ENCODE data around the gene CRYBG2.
"Not testable (repeated sequence)": the region's sequence is repeated elsewhere in the genome, so short reads cannot be mapped to it uniquely, and the experiment has no call there.

CRYBG2 gene, protein sequence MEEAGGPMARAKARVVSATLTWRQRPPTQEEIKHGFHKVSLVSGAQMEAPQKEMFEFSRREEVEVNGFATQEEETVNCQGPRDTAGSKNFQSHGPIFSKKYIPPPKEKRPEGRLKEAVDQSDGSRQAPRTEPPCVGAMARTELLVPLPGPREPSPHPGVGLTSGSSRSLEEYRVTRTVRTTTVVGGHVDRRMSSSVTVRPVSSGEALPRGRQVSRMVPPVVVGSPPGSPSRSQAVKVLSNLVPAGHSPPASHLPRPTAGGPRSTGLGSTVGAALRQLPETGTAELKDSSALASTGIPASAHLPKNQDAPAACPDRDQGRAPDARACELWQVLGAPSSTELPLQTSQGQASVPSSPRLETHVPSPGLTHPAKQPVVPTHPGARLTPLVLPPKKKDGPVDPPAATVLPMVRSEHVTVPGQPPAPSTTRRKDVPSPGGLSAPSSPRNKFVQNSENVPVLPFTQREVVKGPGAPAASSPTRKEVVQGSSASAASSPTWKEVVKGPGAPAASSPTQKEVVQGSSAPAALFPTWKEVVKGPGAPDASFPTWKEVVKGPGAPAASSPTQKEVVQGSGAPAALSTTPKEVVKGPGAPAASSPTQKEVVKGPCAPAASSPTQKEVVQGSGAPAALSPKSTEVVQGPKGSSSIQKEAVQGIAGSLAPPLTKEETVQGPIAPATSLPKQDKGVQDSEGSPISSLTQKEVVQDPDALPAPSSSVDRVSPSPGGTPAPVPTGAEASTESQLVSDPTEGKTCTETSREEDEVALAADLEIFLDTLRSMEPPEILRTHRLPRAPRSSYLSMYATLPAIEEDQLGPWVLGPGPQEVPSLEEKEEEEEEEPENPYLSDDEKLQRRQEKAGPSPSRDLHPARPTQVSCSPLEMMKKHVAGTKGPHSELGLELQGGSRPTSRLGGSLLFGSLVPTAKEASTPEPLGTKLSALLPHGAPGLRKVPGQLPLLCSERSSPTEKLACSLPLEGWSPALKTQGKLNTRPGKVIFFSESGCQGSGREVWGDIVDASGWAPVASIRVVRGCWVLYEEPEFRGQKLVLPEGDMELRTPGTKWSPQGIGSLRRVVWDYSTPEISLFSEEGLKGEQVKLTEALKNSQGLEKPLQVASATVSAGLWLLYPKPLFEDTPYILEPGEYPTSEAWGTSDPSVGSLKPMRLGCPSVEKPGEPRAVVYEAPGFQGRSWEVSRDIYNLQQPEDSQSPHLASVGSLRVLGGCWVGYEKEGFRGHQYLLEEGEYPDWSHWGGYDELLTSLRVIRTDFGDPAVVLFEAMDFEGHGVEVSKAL (N-terminal part only)

GRCh38 chr1:26353976-26354820 lies at the start of gene CRYBG2:
Gene CRYBG2, minus strand, starts transcription at chr1:26354130. Its CDS starts 7,473 bp downstream, at chr1:26346657.
- no peak for DNase-seq

GRCh38 chr1:26403656-26404055 lies 49.7 kb upstream of the CRYBG2 start:
- no peak for DNase-seq

DNA sequence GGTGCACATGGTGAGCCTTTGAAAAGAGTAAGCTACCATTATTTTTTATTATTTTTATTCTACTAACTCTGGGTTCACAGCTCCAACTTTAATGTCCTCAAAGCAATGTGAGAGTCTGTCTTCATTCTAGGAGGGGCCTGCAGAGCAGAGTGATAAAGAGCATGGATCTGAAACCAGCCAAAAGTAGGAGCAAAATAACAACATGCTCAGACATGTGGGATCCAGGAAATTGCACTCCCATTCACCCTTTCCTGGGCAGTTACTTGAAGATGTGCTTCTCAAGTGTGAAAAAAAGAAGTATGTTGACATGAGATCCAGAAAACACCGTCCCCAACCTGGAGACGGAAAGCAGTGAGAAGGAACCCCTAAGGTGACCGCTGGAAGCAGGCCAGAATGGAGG lies 48.0 kb upstream of the CRYBG2 start:
- DNase-seq, result no peak

- DNase-seq, result no peak
Observed at GRCh38 chr1:26399034-26399433, 45.1 kb upstream of the CRYBG2 start.

DNA sequence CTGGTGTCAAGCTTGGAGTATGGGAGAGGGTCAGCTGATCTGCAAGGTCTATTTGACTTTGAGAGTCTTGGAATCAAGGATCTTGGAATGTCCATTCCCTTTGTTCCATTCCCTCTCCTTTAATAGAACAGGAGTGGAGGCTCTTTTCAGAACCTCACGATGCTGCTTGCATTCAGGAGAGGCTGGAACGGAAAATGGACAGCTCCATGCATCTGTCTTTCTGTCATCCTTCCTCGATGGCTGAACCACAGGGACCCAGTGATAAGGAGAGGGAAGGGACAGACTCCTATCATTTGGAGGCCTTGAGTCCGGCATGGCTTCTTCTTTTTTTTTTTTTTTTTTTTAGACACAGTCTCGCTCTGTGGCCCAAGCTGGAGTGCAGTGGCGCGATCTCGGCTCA lies 41.8 kb upstream of the CRYBG2 start:
- no peak for DNase-seq

GRCh38 chr1:26391450-26391849 lies 37.5 kb upstream of the CRYBG2 start:
- DNase-seq, result no peak

- no peak for DNase-seq
Observed at GRCh38 chr1:26389604-26390247, 35.8 kb upstream of the CRYBG2 start.

- no peak for DNase-seq
Observed at GRCh38 chr1:26388791-26389445, 35.0 kb upstream of the CRYBG2 start.

- no peak for DNase-seq
Observed at GRCh38 chr1:26387447-26387846, 33.5 kb upstream of the CRYBG2 start.

GRCh38 chr1:26385063-26385462 lies 31.1 kb upstream of the CRYBG2 start:
- not testable (repeated sequence) for DNase-seq

- DNase-seq, result no peak
Observed at GRCh38 chr1:26384076-26384475, 30.1 kb upstream of the CRYBG2 start.

GRCh38 chr1:26378879-26379251 lies 24.9 kb upstream of the CRYBG2 start:
- DNase-seq, result no peak

DNA sequence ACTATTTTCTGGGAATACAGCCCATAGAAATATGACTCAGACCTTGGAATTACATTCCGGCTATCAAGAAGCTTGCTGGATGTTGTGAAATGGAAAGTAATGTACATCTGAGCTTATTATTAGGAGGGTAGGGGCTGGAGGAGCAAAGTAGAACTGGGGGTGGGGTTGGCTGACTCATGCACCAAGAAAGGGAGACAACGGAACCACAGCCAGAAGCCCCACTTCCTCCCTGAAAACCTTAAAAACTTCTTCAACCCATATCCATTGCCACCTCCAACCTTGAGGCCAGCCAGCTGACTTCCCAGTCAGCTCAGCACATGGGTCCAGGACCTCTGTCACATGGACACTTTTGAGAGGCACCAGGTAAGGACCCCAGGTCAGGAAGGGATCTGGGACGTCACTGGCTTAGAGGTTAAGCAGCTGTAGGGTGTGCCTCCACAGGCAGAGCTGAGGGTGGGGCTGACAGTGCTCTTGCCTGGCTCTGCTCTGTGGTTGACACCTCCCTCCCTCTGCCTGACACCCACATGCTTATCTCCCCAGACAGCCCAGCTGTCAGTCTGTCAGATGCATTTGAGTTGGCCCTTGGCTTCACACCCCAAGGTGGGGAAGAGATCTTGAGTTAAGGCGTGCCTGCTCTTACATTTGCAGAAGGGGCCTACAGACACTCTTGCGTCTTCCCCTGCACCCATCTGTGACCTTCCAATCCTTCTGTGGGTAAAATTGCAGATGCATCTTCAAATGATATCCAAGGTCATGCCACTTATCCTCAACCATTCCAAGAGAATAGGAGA lies 24.4 kb upstream of the CRYBG2 start:
- DNase-seq, result peak; percentile 44

DNA sequence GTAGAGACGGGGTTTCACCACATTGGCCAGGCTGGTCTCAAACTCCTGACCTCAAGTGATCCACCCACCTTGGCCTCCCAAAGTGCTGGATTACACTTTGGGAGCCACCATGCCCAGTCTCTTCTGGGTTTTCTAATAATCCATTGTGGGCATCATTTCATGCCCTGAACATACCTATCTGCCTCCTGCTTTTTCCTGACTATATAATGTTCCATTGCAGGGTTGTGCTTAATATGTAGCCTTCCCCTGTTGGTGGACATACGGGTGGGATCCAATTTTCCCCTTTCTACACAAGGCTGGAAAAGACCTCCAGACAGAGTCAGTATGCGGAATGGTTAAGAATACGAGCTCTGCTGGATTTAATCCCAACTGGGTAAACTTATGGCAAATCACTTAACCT lies 22.1 kb upstream of the CRYBG2 start:
- no peak for DNase-seq

DNA sequence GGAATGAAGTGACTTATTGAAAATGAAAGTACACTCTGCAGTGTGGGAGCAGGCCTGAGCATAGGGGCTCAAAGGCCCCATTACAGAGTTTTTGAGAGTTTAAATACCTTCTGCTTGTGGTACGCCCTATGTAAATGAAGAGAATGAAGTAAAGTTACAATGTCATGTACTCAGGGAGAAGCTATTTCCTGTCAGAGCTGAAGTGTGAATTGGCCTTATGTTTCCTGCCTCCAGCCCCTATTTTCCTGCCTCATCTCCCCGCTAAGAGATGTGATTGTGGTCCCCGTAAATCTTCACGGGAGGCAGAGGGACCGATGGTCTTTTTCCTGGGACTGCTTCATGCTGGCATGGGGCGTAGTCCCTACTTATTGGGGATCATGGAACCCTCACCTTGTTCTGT lies 21.2 kb upstream of the CRYBG2 start:
- DNase-seq, result no peak

DNA sequence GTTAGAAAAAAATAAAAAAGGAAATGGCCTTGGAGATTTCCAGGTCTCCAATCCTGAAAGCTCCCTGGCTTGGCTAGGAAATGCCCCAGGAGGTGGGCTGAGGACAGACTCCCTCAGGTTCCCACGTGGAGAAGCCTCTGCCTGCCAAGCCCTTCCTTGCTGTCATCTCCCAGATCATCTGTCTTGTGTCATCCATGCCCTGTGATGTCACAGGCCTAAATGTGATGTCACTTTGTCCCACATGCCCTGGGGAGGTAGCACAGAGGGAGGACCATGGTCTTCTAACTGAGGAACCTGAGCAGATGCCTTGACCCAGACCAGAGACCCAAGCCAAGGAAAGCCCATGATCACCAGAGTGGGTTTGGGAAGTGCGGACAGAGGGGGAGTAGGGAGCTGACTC lies 20.4 kb upstream of the CRYBG2 start:
- not testable (repeated sequence) for DNase-seq

DNA sequence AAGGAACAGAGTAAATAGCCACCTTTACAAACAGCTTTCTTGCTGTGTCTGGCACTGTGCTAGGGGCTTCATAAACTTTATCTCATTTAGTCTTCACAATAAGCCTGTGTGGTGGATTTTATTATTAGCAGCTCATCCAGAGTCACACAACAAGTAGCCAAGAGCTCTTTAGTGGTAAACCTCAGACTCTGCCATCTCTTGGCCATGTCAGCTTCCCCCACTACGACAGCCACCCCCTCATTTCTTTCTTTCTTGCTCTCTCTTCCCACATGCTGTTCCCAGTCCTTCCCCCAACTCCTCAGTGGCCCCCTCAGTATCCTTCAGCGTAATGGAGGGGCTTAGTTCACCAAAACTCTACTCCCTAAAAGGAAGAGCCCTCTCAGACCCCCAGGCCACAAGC lies 19.9 kb upstream of the CRYBG2 start:
- no peak for DNase-seq

DNA sequence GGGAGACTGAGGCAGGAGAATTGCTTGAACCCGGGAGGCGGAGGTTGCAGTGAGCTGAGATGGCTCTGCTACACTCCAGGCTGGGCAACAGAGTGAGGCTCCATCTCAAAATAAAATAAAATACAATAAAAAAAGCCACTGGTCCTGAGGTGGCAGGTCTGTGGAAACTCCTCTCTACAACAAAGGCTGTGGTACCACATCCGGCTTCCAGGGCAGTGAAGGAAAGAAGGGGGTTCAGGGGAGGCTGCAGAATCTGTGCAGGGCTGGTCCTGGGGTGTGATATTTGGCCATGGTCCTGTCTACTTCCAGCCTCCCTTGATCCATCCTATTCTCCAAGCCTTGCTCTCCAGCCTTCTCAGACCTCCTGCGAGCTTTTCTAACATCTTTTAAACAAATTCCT lies 19.4 kb upstream of the CRYBG2 start:
- no peak for DNase-seq

GRCh38 chr1:26372611-26373010 lies 18.7 kb upstream of the CRYBG2 start, which contains the start of gene ZNF683:
Gene ZNF683, minus strand, starts transcription at chr1:26372750. Its CDS starts 4,179 bp downstream, at chr1:26368571.
- not testable (repeated sequence) for DNase-seq

GRCh38 chr1:26372039-26372438 lies 18.1 kb upstream of the CRYBG2 start:
- DNase-seq, result no peak
